Activated CD8-positive, alpha-beta T cell treated with anti-CD3 and anti-CD28 coated beads for 36 hours (primary cell): ENCODE data around the gene PSMB2. TPM values are rescaled to one million over a fixed set of nuclear protein-coding genes. Genes with fewer than 3 reads are reported as not detected.
"Not testable (repeated sequence)": the region's sequence is repeated elsewhere in the genome, so short reads cannot be mapped to it uniquely, and the experiment has no call there.

ENCODE experiments used
- ATAC-seq: fragments of 200-7000 bp; cut with Tn5 transposase; one replicate; pipeline ENCODE4 v1.10.0; 2021; ENCODE audit warnings: mild to moderate bottlenecking, moderate library complexity
- CTCF ChIA-PET: fragments of 350-600 bp; sonication (Branson Sonifier 250); formaldehyde crosslinking; loops from one replicate; lab custom pipeline; 2021; ENCODE audit warnings: antibody characterized with exemption; lab: Charles Lee
- POLR2A ChIA-PET: fragments of 350-600 bp; sonication (Branson Sonifier 250); formaldehyde crosslinking; loops from one replicate; lab custom pipeline; 2021; ENCODE audit warnings: antibody characterized with exemption; lab: Charles Lee
- DNase-seq: peaks from one replicate; pipeline ENCODE4 v3.0.0-alpha.2; 2020
- H3K27ac Mint-ChIP-seq: one replicate; pipeline ENCODE4 v1.8.0; 2021; ENCODE audit warnings: mild to moderate bottlenecking, mixed read lengths
- H3K27me3 Mint-ChIP-seq: one replicate; pipeline ENCODE4 v1.8.0; 2021; ENCODE audit warnings: mixed read lengths
- H3K36me3 Mint-ChIP-seq: one replicate; pipeline ENCODE4 v1.8.0; 2021; ENCODE audit warnings: low read depth, mixed read lengths
- H3K4me1 Mint-ChIP-seq: one replicate; pipeline ENCODE4 v1.8.0; 2021; ENCODE audit warnings: low read depth, mixed read lengths
- H3K4me3 Mint-ChIP-seq: one replicate; pipeline ENCODE4 v1.8.0; 2021; ENCODE audit warnings: mild to moderate bottlenecking, moderate library complexity, mixed read lengths
- H3K9me3 Mint-ChIP-seq: one replicate; pipeline ENCODE4 v1.8.0; 2021; ENCODE audit warnings: mixed read lengths
- intact Hi-C: fragments of 100-400 bp; cut with micrococcal nuclease; formaldehyde crosslinking; loops from one replicate; pipeline ENCODE4 v1.10.0; 2022
- total RNA-seq, 2 experiments: library from RNA; stranded (reverse); gene quantifications; one replicate each; pipeline ENCODE4 v1.2.3, GENCODE V29; 2021
- TF ChIP-seq, protein P1 (sequence below): fragments of 200-600 bp; IDR thresholded peaks from one replicate; pipeline ENCODE4 v1.8.0; 2022; ENCODE audit warnings: antibody characterized with exemption, mild to moderate bottlenecking

PSMB2 gene
- total RNA-seq, 2 experiments from 2014 or later: 92.9 to 94.2 TPM

DNA sequence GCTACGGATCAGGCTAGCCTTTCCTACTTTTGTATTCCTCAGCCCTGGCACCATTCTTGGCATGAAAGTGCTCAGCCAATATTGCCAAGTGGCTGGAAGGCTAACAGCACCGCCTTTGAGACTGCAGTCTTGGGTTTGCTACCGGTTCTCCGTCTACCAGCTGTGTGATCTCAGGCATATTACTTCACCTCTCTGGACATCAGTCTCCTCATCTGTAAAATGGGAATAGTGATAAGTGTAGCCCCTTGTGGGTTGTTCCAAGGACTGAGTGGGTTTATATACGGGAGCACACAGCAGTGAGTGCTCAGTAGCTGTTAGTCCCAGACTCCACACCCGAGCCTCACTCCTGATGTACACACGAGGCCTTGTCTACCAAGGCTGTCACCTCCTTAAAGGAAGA lies 54.5 kb downstream of the PSMB2 start:
- Mint-ChIP-seq H3K36me3 (no peaks in the 10 kb centered on the region), H3K4me3 (no peak overlapping the region), H3K27ac (no peak overlapping the region), H3K4me1 (no peaks in the 10 kb centered on the region), H3K27me3 (no peaks in the 10 kb centered on the region), H3K9me3 (no peaks in the 10 kb centered on the region)
- DNase-seq (no peak), ATAC-seq (no peak)
- TF ChIP-seq, protein P1, sequence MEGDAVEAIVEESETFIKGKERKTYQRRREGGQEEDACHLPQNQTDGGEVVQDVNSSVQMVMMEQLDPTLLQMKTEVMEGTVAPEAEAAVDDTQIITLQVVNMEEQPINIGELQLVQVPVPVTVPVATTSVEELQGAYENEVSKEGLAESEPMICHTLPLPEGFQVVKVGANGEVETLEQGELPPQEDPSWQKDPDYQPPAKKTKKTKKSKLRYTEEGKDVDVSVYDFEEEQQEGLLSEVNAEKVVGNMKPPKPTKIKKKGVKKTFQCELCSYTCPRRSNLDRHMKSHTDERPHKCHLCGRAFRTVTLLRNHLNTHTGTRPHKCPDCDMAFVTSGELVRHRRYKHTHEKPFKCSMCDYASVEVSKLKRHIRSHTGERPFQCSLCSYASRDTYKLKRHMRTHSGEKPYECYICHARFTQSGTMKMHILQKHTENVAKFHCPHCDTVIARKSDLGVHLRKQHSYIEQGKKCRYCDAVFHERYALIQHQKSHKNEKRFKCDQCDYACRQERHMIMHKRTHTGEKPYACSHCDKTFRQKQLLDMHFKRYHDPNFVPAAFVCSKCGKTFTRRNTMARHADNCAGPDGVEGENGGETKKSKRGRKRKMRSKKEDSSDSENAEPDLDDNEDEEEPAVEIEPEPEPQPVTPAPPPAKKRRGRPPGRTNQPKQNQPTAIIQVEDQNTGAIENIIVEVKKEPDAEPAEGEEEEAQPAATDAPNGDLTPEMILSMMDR: no peak
- ChIA-PET POLR2A (no interaction called here), CTCF (no interaction called here)
- intact Hi-C loops: no loop called here

DNA sequence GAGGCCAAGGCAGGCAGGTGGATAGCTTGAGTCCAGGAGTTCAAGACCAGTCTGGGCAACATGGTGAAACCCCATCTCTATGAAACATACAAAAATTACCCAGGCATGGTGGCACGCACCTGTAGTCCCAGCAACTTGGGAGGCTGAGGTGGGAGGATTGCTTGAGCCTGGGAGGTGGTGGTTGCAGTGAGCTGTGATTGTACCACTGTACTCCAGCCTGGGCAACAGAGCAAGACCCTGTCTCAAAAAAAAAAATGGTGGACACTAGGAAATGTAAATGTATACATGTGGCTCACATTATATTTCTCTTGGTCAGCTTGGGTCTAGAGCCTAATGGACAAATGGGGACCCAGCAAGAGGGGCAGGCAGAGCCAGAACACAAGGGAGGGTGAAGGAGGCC lies 55.5 kb downstream of the PSMB2 start:
- H3K9me3 Mint-ChIP-seq, H3K4me3 Mint-ChIP-seq, POLR2A ChIA-PET, H3K4me1 Mint-ChIP-seq, H3K27ac Mint-ChIP-seq, ATAC-seq, intact Hi-C loops, H3K36me3 Mint-ChIP-seq, DNase-seq, H3K27me3 Mint-ChIP-seq: not testable (repeated sequence)
- CTCF ChIA-PET: interaction anchor here (1.3 kb wide), 1 partner anchor 17 kb away, joined by 7 read pairs; no protein-coding TSS in a partner anchor

DNA sequence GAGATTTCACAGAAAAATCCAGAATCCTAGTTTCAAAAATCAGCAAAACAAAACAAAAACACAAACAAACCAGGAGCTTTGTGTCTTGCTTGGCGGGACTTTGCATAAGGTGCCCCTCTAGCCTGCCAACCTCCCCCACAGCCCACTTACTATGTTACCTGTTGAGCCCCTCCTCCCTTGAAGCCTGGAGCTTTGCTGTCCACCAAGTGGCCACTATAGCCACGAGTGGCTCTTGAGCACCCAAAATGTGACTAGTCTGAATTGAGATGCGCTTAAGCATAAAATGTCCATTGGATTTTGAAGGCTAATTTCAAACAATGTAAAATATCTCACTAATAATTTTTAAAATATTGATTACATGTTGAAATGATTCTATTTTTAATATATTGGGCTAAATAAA lies 56.0 kb downstream of the PSMB2 start:
- Mint-ChIP-seq H3K4me3 (no peak overlapping the region), H3K36me3 (no peaks in the 10 kb centered on the region), H3K27ac (no peak overlapping the region), H3K4me1 (no peaks in the 10 kb centered on the region), H3K27me3 (no peaks in the 10 kb centered on the region), H3K9me3 (no peaks in the 10 kb centered on the region)
- DNase-seq (no peak), ATAC-seq (no peak)
- POLR2A ChIA-PET: no interaction called here
- TF ChIP-seq, protein P1: no peak
- intact Hi-C loops: no loop called here
- CTCF ChIA-PET: interaction anchor here (1.1 to 1.3 kb wide), 2 partner anchors 16 to 187 kb away, joined by 3 to 7 read pairs; no protein-coding TSS in a partner anchor

DNA sequence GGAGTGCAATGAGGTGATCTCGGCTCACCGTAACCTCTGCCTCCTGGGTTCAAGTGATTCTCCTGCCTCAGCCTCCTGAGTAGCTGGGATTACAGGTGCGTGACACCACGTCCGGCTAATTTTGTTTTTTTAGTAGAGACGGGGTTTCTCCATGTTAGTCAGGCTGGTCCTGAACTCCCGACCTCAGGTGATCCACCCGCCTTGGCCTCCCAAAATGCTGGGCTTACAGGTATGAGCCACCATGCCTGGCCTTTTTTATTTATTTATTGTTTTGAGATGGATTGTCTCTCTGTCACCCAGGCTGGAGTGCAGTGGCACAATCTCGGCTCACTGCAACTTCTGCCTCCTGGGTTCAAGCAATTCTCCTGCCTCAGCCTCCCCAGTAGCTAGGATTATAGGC lies 59.7 kb downstream of the PSMB2 start:
- H3K36me3 Mint-ChIP-seq, ATAC-seq, intact Hi-C loops, H3K4me3 Mint-ChIP-seq, DNase-seq, H3K9me3 Mint-ChIP-seq, H3K27ac Mint-ChIP-seq, POLR2A ChIA-PET, H3K27me3 Mint-ChIP-seq: not testable (repeated sequence)
- H3K4me1 Mint-ChIP-seq: peaks cover 14% of the 10 kb centered on the region
- CTCF ChIA-PET: interaction anchor here (1.0 to 1.6 kb wide), 4 partner anchors 13 to 152 kb away, joined by 3 to 6 read pairs (median 5); no protein-coding TSS in a partner anchor

DNA sequence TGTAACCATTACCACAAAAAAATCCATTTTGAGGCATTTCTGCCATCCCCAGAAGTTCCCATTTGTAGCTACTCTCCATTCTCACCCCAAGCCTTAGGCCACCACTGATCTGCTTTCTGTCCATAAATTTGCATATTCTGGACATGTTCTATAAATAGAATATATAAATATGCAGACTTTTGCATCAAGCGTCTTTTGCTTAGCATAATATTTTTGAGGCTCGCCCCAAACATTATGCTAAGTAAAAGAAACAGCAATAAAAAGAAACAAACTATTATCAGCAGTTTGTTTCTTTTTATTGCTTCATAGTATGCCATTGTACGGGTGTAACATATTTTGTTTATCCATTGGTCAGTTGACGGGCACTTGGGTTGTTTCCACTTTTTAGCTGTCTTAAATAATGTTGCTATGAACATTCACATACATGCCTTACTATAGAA lies 60.4 kb downstream of the PSMB2 start:
- TF ChIP-seq, protein P1: no peak
- ChIA-PET POLR2A (interaction anchor here (0.6 kb wide), 1 partner anchor 23 kb away, joined by 4 read pairs; the partner anchor contains the start of gene NCDN), CTCF (interaction anchor here (0.7 to 1.6 kb wide), 5 partner anchors 12 to 153 kb away, joined by 3 to 6 read pairs (median 4); no protein-coding TSS in a partner anchor)
- peaks cover 19% of the 10 kb centered on the region for H3K4me1 Mint-ChIP-seq
- DNase-seq: no peak
- no peak overlapping the region for H3K4me3 Mint-ChIP-seq
- ATAC-seq: no peak
- H3K27me3 Mint-ChIP-seq: peaks cover 2% of the 10 kb centered on the region
- H3K36me3 Mint-ChIP-seq: no peaks in the 10 kb centered on the region
- H3K27ac Mint-ChIP-seq: no peak overlapping the region
- no peaks in the 10 kb centered on the region for H3K9me3 Mint-ChIP-seq
- intact Hi-C loops: no loop called here
